HEK293 (cell line): ENCODE results near the gene CCNG2.

Experiments used
- CTCF ChIP-seq: fragments of 450-650 bp; formaldehyde crosslinking; IDR thresholded peaks from 2 replicates; pipeline ENCODE4 v1.5.1; 2016; ENCODE audit warnings: missing biosample characterization, missing genetic modification characterization
- PBX3 ChIP-seq: sonication (generic); formaldehyde crosslinking; IDR thresholded peaks from 2 replicates; pipeline ENCODE4 v1.8.1; 2022; ENCODE audit warnings: mild to moderate bottlenecking, moderate library complexity, missing genetic modification reagents
- PRDM1 ChIP-seq: fragments of 450-650 bp; formaldehyde crosslinking; IDR thresholded peaks from 2 replicates; pipeline ENCODE4; 2016; ENCODE audit warnings: missing biosample characterization, missing genetic modification characterization
- TCF7L2 ChIP-seq: IDR thresholded peaks from 2 replicates; pipeline ENCODE4 v1.6.1; 2011; ENCODE audit warnings: low read depth, mild to moderate bottlenecking, inconsistent platforms, low read length, moderate library complexity, borderline replicate concordance
- ZNF449 ChIP-seq: fragments of 450-650 bp; formaldehyde crosslinking; IDR thresholded peaks from 2 replicates; pipeline ENCODE4 v1.5.1; 2017; ENCODE audit warnings: missing biosample characterization, mild to moderate bottlenecking, missing genetic modification characterization, moderate library complexity
- ZNF501 ChIP-seq: fragments of 450-650 bp; formaldehyde crosslinking; IDR thresholded peaks from 2 replicates; pipeline ENCODE4 v1.5.1; 2016; ENCODE audit warnings: missing biosample characterization, missing genetic modification characterization
- ZNF670 ChIP-seq: fragments of 450-650 bp; formaldehyde crosslinking; IDR thresholded peaks from 2 replicates; pipeline ENCODE4 v1.5.1; 2016; ENCODE audit warnings: missing biosample characterization, missing genetic modification characterization, low read depth

GRCh38 chr4:77147079-77147782, 9.8 kb upstream of the CCNG2 start:
- TF ChIP-seq ZNF501 (tag by site-specific recombination) (no peak), CTCF (tag by site-specific recombination) (no peak), TCF7L2 (no peak), ZNF670 (tag by site-specific recombination) (no peak), PRDM1 (no peak), ZNF449 (no peak), PBX3 (no peak)
